K562 (cell line): ENCODE results near the gene C9orf50. TPM values are rescaled to one million over a fixed set of nuclear protein-coding genes. Genes with fewer than 3 reads are reported as not detected.

Experiments
- REST ChIP-seq, 2 experiments: fragments of 450-650 bp; formaldehyde crosslinking in 1 of 2; IDR thresholded peaks; 2 replicates each; pipeline versions ENCODE4 v1.4.0 to v1.6.1; 2014 to 2020; ENCODE audit warnings: mild to moderate bottlenecking in 2 of 2, borderline replicate concordance in 1 of 2, low read depth in 1 of 2
- ZBED1 ChIP-seq: IDR thresholded peaks from 2 replicates; pipeline ENCODE4 v1.6.1; 2014
- ZNF3 ChIP-seq: fragments of 250-450 bp; sonication (Bioruptor Pico); IDR thresholded peaks from 2 replicates; pipeline ENCODE4 v1.5.0; 2021; ENCODE audit warnings: mild to moderate bottlenecking, moderate library complexity
- polyA plus RNA-seq, 8 experiments: library from polyadenylated mRNA; depleted of rRNA in 4 of 8; stranded (reverse) in 5 of 8; unstranded in 3 of 8; fragments of >200 nt; fragmentation: Nextera tagmentation in 2 of 8; fragmentation: Illumina TruSeq in 1 of 8; extraction: Ambion mirVana in 2 of 8; extraction: Trizol in 1 of 8; gene quantifications; 2 replicates each; pipeline versions ENCODE4 v1.2.1 to v1.2.3, GENCODE V29; 2011 to 2014; ENCODE audit warnings: inconsistent platforms in 1 of 8, missing spikeins in 1 of 8
- total RNA-seq, 7 experiments: library from RNA; depleted of rRNA in 6 of 7; stranded (reverse); fragments of >200 nt in 6 of 7; fragmentation: Illumina TruSeq in 2 of 7; extraction: Trizol in 2 of 7; gene quantifications; 2 replicates each; pipeline versions ENCODE4 v1.2.1 to v1.2.3, GENCODE V29; 2011 to 2021; ENCODE audit warnings: low replicate concordance in 1 of 7

C9orf50 gene
- total and polyA plus RNA-seq, 9 of the 15 experiments (the other 6 are each of a cell fraction or from before 2014, with no cell fraction given), result not detected

- TF ChIP-seq REST (IDR thresholded peaks at IDR 0.05; ENCODE audit: borderline replicate concordance), result no peak
- TF ChIP-seq REST (CRISPR knock-in tag; IDR thresholded peaks at IDR 0.05; ENCODE audit: low read depth), result no peak
- no peak for TF ChIP-seq ZBED1
- TF ChIP-seq ZNF3 (CRISPR knock-in tag), result no peak
- TF ChIP-seq, all 486 proteins: peak for 0
Measured at GRCh38 chr9:129633207-129633606, 12.3 kb upstream of the C9orf50 start (continued).
